Measurements from ENCODE around the gene NOC2L. TPM values are rescaled to one million over a fixed set of nuclear protein-coding genes. Genes with fewer than 3 reads are reported as not detected.
"Not testable (repeated sequence)": the region's sequence is repeated elsewhere in the genome, so short reads cannot be mapped to it uniquely, and the experiment has no call there.

NOC2L gene
- total RNA-seq, 1 donor from 2014 or later: 39.6 TPM

DNA sequence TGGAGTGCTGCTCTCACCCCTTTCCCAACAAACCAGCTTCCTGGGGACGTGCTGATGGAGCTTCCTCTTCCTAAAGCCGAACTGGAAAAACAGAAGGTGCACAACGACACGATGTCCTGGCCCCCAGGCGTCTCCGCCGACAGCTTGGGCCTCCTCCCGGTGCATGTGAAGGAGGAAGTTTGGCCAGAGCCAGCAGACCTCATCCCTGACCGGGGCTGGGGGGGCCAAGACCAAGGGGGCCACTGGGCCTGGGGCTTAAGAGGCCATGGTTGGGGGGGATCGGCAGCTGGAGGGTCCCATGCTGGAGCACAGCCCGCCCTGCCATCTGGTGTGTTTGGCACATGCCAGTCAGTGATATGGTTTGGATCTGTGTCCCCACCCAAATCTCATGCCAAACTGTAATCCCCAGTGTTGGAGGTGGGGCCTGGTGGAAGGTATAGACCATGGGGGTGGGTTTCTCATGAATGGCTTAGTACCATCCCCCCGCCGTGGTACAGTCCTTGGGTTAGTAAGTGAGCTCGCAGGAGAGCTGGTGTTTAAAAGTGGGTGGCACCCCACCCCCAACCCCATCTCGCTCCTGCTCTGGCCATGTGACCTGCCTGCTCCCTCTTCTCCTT, 34.4 kb upstream of the NOC2L start:
- Histone ChIP-seq H3K36me3 (no peaks in the 10 kb centered on the region), H3K27ac (no peak overlapping the region), H3K9ac (no peak overlapping the region), H3K9me3 (ENCODE audit: low read depth) (no peaks in the 10 kb centered on the region), H3K4me2 (no peak overlapping the region), H4K20me1 (ENCODE audit: low read depth) (peaks cover 18% of the 10 kb centered on the region), H3K4me3 (no peak overlapping the region), H3K79me2 (ENCODE audit: low read depth) (no peaks in the 10 kb centered on the region), H3K27me3 (peaks cover 100% of the 10 kb centered on the region), H2AFZ (replicated peaks) (no peak overlapping the region), H3K4me1 (peaks cover 9% of the 10 kb centered on the region), H3F3A (ENCODE audit: low read depth) (peaks cover 16% of the 10 kb centered on the region)
- Mint-ChIP-seq H3K27ac (no peak overlapping the region), H3K36me3 (peaks cover 2% of the 10 kb centered on the region), H3K4me1 (peaks cover 7% of the 10 kb centered on the region), H3K4me3 (no peak overlapping the region), H3K27me3 (ENCODE audit: insufficient read depth, low read depth) (peaks cover 25% of the 10 kb centered on the region), H3K9me3 (peaks cover 40% of the 10 kb centered on the region)
- no peak for TF ChIP-seq EZH2phosphoT487 (IDR thresholded peaks at IDR 0.05)
- TF ChIP-seq, protein P1, sequence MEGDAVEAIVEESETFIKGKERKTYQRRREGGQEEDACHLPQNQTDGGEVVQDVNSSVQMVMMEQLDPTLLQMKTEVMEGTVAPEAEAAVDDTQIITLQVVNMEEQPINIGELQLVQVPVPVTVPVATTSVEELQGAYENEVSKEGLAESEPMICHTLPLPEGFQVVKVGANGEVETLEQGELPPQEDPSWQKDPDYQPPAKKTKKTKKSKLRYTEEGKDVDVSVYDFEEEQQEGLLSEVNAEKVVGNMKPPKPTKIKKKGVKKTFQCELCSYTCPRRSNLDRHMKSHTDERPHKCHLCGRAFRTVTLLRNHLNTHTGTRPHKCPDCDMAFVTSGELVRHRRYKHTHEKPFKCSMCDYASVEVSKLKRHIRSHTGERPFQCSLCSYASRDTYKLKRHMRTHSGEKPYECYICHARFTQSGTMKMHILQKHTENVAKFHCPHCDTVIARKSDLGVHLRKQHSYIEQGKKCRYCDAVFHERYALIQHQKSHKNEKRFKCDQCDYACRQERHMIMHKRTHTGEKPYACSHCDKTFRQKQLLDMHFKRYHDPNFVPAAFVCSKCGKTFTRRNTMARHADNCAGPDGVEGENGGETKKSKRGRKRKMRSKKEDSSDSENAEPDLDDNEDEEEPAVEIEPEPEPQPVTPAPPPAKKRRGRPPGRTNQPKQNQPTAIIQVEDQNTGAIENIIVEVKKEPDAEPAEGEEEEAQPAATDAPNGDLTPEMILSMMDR (IDR thresholded peaks at IDR 0.05): no peak
- TF ChIP-seq EZH2 (IDR thresholded peaks at IDR 0.05): no peak
- no peak for DNase-seq (ENCODE audit: low spot score)

- H2AFZ ChIP-seq (replicated peaks): no peak overlapping the region
Observed at GRCh38 chr1:992362-992761, 33.3 kb upstream of the NOC2L start.

DNA sequence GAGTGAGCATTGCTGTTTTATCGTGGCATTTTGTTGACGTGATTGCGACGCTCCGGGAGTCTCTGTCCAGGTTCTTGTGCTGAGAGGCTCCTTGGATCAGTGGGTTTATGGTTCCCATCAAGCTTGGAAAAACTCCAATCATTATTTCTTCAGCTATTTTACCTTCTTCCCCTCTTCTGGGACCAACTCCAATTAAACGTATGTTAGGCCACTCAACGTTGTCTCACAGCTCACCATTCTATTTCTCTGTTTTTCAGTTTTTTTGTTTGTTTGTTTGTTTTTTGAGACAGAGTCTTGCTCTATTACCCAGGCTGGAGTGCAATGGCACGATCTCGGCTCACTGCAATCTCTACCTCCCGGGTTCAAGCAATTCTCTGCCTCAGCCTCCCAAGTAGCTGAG, 32.8 kb upstream of the NOC2L start:
- Histone ChIP-seq H3K36me3 (no peaks in the 10 kb centered on the region), H3K79me2 (ENCODE audit: low read depth) (no peaks in the 10 kb centered on the region), H3K27me3 (peaks cover 100% of the 10 kb centered on the region), H3K4me1 (peaks cover 1% of the 10 kb centered on the region), H4K20me1 (ENCODE audit: low read depth) (peaks cover 2% of the 10 kb centered on the region), H3K9ac (no peak overlapping the region), H3F3A (ENCODE audit: low read depth) (peaks cover 2% of the 10 kb centered on the region), H3K27ac (no peak overlapping the region), H3K9me3 (ENCODE audit: low read depth) (no peaks in the 10 kb centered on the region), H3K4me2 (no peak overlapping the region), H3K4me3 (no peak overlapping the region), H2AFZ (replicated peaks) (no peak overlapping the region)
- no peak for DNase-seq (ENCODE audit: low spot score)
- H3K36me3 Mint-ChIP-seq: peaks cover 4% of the 10 kb centered on the region
- H3K4me3 Mint-ChIP-seq: no peak overlapping the region
- H3K4me1 Mint-ChIP-seq: peaks cover 3% of the 10 kb centered on the region
- peaks cover 25% of the 10 kb centered on the region for H3K27me3 Mint-ChIP-seq (ENCODE audit: insufficient read depth, low read depth)
- H3K9me3 Mint-ChIP-seq: peaks cover 42% of the 10 kb centered on the region
- no peak overlapping the region for H3K27ac Mint-ChIP-seq
- TF ChIP-seq EZH2 (IDR thresholded peaks at IDR 0.05): no peak
- no peak for TF ChIP-seq EZH2phosphoT487 (IDR thresholded peaks at IDR 0.05)
- TF ChIP-seq, protein P1 (IDR thresholded peaks at IDR 0.05): no peak

More at GRCh38 chr1:992362-992761, 33.3 kb upstream of the NOC2L start:
- Mint-ChIP-seq H3K27ac (no peak overlapping the region), H3K4me3 (no peak overlapping the region), H3K4me1 (peaks cover 7% of the 10 kb centered on the region), H3K27me3 (ENCODE audit: insufficient read depth, low read depth) (peaks cover 25% of the 10 kb centered on the region), H3K9me3 (peaks cover 42% of the 10 kb centered on the region), H3K36me3 (peaks cover 4% of the 10 kb centered on the region)
- Histone ChIP-seq H3K4me3 (no peak overlapping the region), H4K20me1 (ENCODE audit: low read depth) (peaks cover 7% of the 10 kb centered on the region), H3K36me3 (no peaks in the 10 kb centered on the region), H3K9ac (no peak overlapping the region), H3K27ac (no peak overlapping the region), H3F3A (ENCODE audit: low read depth) (peaks cover 7% of the 10 kb centered on the region), H3K9me3 (ENCODE audit: low read depth) (no peaks in the 10 kb centered on the region), H3K4me2 (no peak overlapping the region), H3K79me2 (ENCODE audit: low read depth) (no peaks in the 10 kb centered on the region), H3K4me1 (peaks cover 6% of the 10 kb centered on the region), H3K27me3 (peaks cover 100% of the 10 kb centered on the region)
- no peak for DNase-seq (ENCODE audit: low spot score)
- TF ChIP-seq, protein P1 (IDR thresholded peaks at IDR 0.05): no peak

- H3F3A ChIP-seq (ENCODE audit: low read depth); H3K27ac ChIP-seq; H3K27ac Mint-ChIP-seq; H3K4me1 Mint-ChIP-seq; H3K4me3 ChIP-seq; H4K20me1 ChIP-seq (ENCODE audit: low read depth); H3K9ac ChIP-seq; H2AFZ ChIP-seq (replicated peaks); H3K4me2 ChIP-seq; H3K4me3 Mint-ChIP-seq; H3K36me3 ChIP-seq; H3K4me1 ChIP-seq; H3K9me3 ChIP-seq (ENCODE audit: low read depth); H3K36me3 Mint-ChIP-seq; H3K79me2 ChIP-seq (ENCODE audit: low read depth); DNase-seq (ENCODE audit: low spot score): not testable (repeated sequence)
- peaks cover 42% of the 10 kb centered on the region for H3K9me3 Mint-ChIP-seq
- H3K27me3 Mint-ChIP-seq (ENCODE audit: insufficient read depth, low read depth): peaks cover 25% of the 10 kb centered on the region
- peaks cover 100% of the 10 kb centered on the region for H3K27me3 ChIP-seq
Observed at GRCh38 chr1:991275-991674, 32.2 kb upstream of the NOC2L start.

DNA sequence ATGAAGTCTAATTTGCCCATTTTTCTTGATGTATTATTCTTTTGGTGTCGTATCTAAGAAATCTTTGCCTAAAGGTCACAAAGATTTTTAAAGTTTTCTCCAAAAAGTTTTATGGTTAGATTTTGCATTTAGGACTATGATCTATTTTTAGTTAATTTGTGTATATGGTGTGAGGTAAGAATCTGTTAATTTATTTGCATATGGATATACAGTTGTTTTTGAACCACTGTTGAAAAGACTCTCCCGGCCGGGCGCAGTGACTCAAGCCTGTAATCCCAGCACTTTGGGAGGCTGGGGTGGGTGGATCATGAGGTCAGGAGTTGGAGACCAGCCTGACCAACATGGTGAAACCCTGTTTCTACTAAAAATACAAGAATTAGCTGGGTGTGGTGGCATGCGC, 29.0 kb upstream of the NOC2L start:
- not testable (repeated sequence) for H2AFZ ChIP-seq (replicated peaks); H3K4me2 ChIP-seq; H4K20me1 ChIP-seq (ENCODE audit: low read depth); DNase-seq (ENCODE audit: low spot score); H3K4me1 Mint-ChIP-seq; H3K9me3 ChIP-seq (ENCODE audit: low read depth); H3K27ac Mint-ChIP-seq; H3F3A ChIP-seq (ENCODE audit: low read depth); H3K27ac ChIP-seq; H3K4me3 Mint-ChIP-seq; H3K36me3 Mint-ChIP-seq; H3K4me1 ChIP-seq; H3K79me2 ChIP-seq (ENCODE audit: low read depth); H3K36me3 ChIP-seq; H3K9ac ChIP-seq; H3K4me3 ChIP-seq
- peaks cover 27% of the 10 kb centered on the region for H3K27me3 Mint-ChIP-seq (ENCODE audit: insufficient read depth, low read depth)
- peaks cover 99% of the 10 kb centered on the region for H3K27me3 ChIP-seq
- H3K9me3 Mint-ChIP-seq: peaks cover 36% of the 10 kb centered on the region

Data from neural progenitor cell (in vitro differentiated cells).